HG03060 (cell line): ENCODE data around the gene ZNF827.
A peak's percentile ranks its signal among the peaks of the same experiment; 100 is the strongest.

Experiments used
- ATAC-seq: cut with Tn5 transposase; IDR thresholded peaks from one replicate; pipeline ENCODE4 v1.9.1; 2021; ENCODE audit warnings: low read depth, moderate number of reproducible peaks; ENCODE audit not compliant: unreplicated experiment

ZNF827 gene

DNA sequence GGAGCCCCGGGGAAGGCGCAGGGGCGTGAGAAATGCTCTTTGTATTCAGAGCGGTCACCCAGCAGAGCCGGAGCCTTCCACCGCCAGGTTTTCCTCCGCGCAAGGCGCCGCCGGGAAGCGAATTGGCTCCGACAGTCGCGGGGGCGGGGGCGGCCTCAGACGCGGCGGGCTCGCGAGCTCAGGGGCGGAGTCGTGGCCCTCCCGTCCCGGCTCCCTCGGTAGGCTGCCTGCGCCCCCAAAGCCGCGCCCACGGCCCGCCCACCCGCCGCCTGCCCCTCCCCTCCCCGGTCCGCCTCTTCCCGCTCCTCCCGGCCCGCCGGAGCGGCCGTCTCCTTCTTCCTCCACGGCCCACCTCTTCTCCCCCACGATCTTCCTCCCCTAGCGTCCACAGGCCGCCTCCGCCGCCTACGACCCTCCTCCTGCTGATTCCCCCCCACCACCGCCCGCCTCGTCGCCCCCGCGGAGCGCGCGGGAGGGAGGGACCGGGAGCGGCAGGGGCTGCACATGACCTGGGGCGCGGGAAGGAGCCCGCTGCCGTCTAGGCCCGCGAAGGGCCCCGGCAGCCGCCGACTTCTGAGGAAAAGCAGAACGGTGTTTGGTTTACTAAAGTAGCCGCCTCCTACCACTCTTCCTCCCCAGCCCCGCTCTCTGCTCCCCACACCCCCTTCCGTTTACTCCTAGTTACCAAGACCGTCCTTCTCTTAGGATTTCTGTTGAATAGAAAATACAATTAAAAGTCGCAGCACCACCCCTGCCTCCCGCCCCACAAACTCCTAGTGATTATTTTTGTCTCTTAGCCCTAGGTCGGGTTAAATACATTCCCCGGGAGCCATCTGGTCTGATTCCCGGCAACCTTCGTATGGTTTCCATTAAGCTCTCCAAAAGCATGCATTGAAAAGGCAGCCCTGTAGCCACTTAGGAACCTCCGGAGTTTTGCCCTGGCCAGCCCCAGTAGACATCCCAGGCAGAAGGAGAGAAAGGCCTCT is 205.4 kb downstream of the ZNF827 start:
- no peak for ATAC-seq

DNA sequence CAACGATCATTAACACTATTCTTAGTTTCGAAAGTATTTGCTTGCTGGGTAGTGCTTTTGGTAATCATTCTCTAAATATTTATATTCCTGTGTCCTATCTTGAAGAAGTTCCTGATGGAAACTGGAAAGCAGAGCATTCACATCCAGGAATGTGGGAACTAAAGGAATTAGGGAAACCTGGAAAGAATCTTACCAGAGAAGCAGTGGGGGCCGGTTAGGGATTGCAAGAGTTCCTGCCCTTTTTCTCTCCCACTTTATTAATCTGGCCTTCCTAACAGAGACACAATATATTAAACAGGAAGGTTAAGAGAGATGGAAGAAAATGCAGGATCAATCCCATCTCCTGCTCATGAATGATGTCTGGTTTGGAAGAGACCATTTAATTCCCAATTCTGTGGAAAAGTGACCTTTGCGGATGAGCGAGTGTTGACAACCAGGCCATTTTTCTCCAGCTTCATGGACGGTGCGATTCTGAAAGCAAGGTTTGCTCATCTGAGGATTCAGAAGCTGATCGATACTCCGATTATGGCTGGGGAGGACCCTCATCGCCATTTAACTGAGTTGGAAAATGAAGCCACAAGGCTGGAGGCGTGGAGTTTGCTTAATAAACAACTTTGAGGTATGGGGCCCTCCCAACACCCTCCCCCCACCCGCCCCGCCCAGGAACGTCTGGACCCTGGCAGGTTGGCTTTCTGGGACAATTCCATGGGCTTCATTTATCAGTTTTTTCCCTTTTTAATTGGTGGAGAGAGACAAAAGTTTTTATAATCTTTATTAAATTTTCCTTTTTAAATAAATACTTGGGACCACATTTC is 206.4 kb downstream of the ZNF827 start:
- no peak for ATAC-seq

DNA sequence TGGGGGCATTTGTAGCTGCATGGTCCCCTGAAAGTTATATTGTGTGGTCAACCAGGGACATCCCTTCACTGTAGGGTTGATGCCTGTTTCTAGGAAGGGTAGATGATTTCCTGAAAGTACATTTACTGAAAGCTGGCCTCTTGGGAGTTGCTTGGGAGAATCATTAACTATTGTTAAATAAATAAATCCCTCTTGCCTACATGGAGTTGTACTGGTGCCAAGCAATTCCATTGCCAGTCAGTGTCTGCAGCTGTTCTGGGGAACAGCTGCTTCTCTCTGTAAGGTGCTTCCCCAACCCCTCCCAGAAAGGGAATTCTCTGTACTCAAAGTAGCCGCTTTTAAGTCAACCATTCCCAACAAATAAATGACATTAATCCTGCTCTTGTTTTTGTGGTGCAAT is 207.6 kb downstream of the ZNF827 start:
- ATAC-seq = no peak

DNA sequence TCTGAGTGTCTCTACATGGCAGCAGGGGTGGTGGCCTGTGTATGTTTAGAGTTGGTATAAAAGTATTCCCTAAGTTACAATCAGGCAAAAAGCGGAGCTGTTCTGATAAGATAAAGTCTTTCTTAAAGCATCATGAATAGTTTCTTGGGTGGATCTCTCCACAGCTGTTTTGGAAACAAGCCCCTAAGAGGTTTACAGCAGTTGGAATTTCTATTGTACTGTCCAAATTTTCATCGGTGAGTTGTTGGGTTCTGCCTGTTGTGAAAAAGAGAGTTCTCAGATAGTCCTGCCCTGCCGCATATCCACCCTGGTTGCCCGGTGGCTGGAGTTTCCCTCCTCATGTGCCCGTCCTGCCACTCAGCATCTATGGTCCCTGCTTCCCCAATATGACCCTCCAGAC is 208.6 kb downstream of the ZNF827 start:
- ATAC-seq = no peak

DNA sequence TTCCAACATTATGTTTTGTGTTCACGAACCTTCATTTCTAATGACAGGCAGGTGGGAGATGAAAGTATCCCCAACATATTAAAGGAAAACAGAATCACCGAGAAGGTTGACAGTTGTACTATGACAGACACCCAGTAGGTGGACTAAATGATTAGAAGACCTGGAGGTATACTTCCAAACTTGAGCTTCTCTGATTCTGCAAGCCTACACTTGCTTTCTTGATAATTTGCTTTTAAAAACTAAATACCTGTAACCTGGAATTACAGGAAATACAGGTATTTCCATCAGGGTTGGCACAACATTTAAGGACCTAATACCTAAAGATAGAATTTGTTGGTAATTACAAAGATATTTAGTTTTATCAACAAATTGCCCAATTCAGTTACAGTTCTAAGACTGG is 215.3 kb downstream of the ZNF827 start:
- no peak for ATAC-seq

DNA sequence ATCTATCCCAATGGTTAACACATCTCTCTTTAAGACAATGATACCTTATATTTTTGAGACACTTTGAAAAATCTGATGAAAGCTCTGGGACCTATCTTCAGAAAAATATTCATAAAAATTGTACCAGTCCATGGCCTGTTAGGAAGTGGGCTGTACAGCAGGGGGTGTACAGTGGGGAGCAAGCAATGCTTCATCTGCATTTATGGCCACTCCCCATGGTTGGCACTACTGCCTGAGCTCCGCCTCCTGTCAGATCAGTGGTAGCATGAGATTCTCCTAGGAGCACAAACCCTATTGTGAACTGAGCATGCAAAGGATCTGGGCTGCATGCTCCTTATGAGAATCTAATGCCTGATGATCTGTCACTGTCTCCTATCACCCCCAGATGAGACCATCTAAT is 216.1 kb downstream of the ZNF827 start:
- no peak for ATAC-seq

DNA sequence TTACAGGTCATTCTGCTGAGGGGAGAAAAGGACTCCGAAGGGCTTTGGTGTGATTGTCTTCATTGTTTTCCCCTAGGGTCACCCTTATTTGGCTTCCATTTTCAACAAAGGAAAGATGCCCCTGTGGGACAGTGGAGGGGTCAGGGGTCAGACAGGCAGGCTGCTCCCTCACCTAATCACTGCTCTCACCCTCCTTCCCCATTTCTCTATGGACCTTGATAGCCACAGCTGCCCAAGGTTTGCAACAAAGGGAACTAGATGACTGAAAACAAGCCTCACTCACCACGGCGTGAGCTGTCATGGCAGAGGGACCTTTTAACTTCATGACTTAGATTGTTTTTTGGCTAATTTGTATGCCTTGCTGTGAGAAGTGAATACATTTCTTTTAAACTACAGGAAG is 218.0 kb downstream of the ZNF827 start:
- ATAC-seq = no peak

DNA sequence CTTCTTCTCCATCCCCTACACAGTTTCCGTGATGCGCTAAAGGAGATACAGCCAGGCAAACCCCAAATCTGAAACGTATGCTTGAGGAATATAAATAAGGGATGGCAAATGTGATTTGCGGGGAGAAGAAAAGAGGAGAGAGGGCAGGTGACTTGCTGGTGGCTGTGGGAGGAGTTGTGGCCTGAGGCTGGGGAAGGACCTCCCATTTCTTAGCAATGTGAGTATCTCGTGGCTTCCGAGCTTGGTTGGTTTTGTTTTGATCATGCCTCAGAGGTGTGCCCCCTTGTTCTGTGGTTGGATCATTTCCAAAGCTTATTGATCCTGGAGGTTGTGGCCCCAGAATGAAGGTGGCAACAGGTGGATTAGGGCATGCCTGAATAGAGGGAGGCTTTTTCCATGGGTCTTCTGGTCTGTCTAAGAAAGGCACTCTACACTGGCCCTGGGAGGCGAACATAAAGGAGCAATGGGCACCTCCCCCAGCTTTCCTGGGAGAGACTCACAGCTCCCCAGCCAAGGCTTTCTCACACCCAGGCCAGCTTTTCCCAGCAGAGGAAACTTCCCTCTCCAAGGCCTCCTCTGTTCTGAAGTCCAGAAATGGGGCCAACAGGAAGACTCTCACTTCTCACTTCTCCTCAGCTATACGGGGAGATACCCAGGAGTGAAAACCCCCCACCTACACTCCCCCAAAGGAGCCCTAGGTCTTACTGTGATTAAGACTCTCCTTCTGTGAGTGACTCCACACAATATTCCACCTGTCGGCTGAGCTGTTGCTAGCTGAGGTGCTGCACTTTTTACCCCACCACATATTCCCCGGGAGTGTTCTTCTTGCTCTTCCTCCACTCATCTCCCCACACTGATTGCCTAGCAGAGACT is 218.6 kb downstream of the ZNF827 start:
- ATAC-seq = peak; percentile 52

DNA sequence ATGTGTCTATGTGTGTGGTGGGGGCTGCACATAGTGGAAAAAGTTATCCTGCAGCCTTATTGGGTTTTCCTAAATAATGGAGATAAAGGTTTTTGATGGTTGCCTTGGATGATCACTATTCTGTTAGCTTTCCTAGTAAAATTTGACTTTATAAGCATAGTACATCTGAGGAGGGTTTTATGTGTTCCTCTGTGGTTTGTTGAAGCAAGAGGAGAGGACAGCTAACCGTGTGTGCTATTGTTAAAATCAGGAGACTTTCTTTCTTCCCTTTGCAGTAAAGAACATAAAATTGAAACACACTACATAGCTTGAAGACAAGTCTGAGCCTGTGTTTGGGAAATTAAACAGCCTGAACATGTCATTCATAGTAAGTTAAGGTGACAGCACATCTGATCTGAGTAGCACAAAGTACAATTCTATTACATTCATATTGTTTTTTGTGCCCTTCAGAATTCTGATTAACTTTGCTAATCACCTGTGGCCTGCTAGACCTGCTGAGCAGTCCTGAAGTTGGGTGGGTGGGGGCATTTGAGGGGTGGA is 221.9 kb downstream of the ZNF827 start:
- no peak for ATAC-seq

DNA sequence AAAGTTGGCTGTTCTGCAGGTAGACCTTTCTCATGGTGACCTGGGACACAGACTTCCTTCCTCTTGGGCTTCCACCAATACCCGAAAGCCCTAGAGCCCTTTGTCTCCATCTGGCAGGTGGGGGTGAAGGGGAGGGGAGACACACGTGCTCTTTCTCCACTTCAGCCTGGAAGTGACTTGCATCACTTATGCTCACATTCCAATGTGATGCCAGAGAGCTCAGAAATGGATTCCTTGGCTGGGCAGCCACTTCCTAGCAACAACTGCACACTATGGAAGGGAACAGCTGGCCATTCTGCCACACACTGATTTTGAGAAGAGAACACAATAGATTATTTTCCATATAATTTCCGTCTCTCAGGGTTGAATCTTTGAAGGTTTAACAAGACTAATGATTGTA is 222.4 kb downstream of the ZNF827 start:
- no peak for ATAC-seq

DNA sequence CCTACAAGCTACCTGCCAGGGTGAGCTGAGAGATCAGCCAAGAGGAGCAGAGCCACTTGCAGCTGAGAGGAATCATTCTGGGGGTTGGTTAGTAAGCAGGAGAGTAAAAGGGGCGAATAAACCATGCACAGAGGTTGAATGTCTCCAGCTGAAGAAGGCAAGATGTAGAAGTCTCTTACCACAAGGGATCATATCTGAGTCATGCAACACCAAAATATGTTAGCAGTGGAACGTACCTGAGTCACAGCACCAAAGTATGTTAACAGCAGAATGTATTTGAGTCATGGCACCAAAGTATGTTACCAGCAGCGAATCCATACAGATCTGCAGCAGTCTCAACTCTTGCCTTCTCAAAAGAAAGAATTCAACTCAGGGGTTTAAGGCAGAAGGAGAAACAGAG is 228.8 kb downstream of the ZNF827 start:
- ATAC-seq = no peak

DNA sequence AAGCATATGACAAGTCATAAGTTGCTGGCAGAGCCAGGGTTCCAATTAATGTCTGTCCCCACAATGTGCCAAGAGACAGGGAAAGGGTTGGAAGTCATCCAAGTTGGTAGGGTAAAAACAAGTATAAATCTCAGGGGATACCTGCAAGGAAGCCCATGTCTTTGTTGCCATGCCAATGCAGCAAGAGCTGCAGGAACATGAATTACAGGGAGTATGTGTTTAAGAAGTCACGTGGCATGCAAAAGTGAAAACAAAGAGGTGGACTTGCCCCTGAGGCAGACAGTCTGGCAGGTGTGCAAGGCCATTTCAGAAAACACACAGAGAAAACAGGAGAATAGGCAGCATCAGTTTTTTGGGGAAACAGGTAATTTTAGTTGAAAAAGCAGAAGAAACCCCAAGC is 229.3 kb downstream of the ZNF827 start:
- no peak for ATAC-seq
